ENCODE results near the gene WDPCP.
A peak's percentile ranks its signal among the peaks of the same experiment; 100 is the strongest.

The WDPCP gene

DNA sequence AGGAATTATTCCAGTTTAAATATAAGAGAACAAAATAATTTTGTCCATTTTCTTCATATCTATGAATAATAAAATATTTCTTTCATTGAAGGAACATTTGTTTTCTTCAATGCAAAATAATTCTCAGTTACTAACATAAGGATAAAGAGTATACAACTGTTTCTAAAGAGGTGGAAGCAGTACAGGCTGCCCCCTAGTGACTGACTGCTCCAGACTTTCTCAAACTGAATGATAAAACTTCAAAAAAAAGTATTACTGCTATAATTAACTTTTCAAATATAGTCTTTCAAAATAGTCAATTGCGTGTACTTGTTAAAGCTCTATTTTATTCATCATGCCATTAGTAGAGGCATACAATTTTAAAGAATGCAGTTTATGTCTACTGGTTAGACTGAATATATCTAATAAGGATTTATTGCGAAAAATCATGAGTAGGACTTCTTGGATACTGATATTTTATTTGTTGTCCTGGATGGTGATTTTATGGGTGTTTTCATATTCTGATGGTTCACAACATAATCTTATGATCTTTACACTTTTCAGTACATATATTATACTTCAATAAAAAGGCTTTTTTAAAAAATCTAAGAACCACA lies 100.1 kb downstream of the WDPCP start:
- Histone ChIP-seq H3K9me3 (ENCODE audit: control insufficient read depth, insufficient read depth, low read length) (no peaks in the 10 kb centered on the region), H3K4me2 (ENCODE audit: low read length) (no peak overlapping the region), H4K20me1 (ENCODE audit: control insufficient read depth, insufficient read depth, low read depth, low read length) (no peaks in the 10 kb centered on the region), H3K79me2 (ENCODE audit: control insufficient read depth, low read length) (no peaks in the 10 kb centered on the region), H3K27me3 (ENCODE audit: control insufficient read depth, low read length) (no peaks in the 10 kb centered on the region), H3K4me1 (ENCODE audit: control insufficient read depth, low read length) (no peaks in the 10 kb centered on the region), H3K4me3 (ENCODE audit: low read length) (no peak overlapping the region), H3K9me2 (replicated peaks; ENCODE audit: control insufficient read depth, low read length) (no peaks in the 10 kb centered on the region; the same call in 1 of the 2 replicates), H3K27ac (ENCODE audit: low read depth, low read length) (no peak overlapping the region), H3F3A (ENCODE audit: control insufficient read depth, insufficient read depth) (no peaks in the 10 kb centered on the region), H3K36me3 (ENCODE audit: control insufficient read depth, low read length) (no peaks in the 10 kb centered on the region)
- TF ChIP-seq, protein P1, sequence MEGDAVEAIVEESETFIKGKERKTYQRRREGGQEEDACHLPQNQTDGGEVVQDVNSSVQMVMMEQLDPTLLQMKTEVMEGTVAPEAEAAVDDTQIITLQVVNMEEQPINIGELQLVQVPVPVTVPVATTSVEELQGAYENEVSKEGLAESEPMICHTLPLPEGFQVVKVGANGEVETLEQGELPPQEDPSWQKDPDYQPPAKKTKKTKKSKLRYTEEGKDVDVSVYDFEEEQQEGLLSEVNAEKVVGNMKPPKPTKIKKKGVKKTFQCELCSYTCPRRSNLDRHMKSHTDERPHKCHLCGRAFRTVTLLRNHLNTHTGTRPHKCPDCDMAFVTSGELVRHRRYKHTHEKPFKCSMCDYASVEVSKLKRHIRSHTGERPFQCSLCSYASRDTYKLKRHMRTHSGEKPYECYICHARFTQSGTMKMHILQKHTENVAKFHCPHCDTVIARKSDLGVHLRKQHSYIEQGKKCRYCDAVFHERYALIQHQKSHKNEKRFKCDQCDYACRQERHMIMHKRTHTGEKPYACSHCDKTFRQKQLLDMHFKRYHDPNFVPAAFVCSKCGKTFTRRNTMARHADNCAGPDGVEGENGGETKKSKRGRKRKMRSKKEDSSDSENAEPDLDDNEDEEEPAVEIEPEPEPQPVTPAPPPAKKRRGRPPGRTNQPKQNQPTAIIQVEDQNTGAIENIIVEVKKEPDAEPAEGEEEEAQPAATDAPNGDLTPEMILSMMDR (IDR thresholded peaks at IDR 0.05; ENCODE audit: low read depth, low read length, poor library complexity, severe bottlenecking): peak; percentile 64
- no peak for TF ChIP-seq EZH2phosphoT487 (IDR thresholded peaks at IDR 0.05; ENCODE audit: borderline replicate concordance, low read length)

DNA sequence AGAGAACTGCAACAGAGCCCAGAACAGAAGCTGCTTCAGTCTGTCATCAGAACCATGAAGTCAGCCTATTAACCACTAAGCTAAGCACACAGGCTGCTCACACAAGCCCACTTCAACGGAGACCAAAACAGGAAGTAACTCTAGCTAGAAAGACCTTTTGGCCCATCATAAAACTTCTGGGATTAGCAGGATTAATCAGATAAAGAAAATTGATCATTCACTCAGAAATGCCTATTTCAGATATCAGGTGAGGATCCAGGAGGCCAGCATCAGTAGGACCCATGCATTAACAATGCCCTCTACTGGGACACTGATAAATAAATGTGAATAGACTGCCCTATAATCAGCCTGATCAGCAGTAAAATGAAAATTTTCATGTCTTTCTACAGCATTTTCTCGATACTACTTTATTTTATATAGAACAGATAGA lies 101.4 kb downstream of the WDPCP start:
- no peaks in the 10 kb centered on the region for H3K36me3 ChIP-seq (ENCODE audit: control insufficient read depth, low read length)
- no peaks in the 10 kb centered on the region for H3K27me3 ChIP-seq (ENCODE audit: control insufficient read depth, low read length)
- H3K9me2 ChIP-seq (replicated peaks; ENCODE audit: control insufficient read depth, low read length): no peaks in the 10 kb centered on the region; the same call in 1 of the 2 replicates
- H3K79me2 ChIP-seq (ENCODE audit: control insufficient read depth, low read length): no peaks in the 10 kb centered on the region
- H3K4me2 ChIP-seq (ENCODE audit: low read length): no peak overlapping the region
- no peaks in the 10 kb centered on the region for H3K4me1 ChIP-seq (ENCODE audit: control insufficient read depth, low read length)
- no peak overlapping the region for H3K27ac ChIP-seq (ENCODE audit: low read depth, low read length)
- no peak overlapping the region for H3K4me3 ChIP-seq (ENCODE audit: low read length)
- TF ChIP-seq EZH2phosphoT487 (IDR thresholded peaks at IDR 0.05; ENCODE audit: borderline replicate concordance, low read length): no peak
- TF ChIP-seq, protein P1 (IDR thresholded peaks at IDR 0.05; ENCODE audit: low read depth, low read length, poor library complexity, severe bottlenecking): no peak
- no peaks in the 10 kb centered on the region for H4K20me1 ChIP-seq (ENCODE audit: control insufficient read depth, insufficient read depth, low read depth, low read length)
- H3K9me3 ChIP-seq (ENCODE audit: control insufficient read depth, insufficient read depth, low read length): no peaks in the 10 kb centered on the region
- no peaks in the 10 kb centered on the region for H3F3A ChIP-seq (ENCODE audit: control insufficient read depth, insufficient read depth)

DNA sequence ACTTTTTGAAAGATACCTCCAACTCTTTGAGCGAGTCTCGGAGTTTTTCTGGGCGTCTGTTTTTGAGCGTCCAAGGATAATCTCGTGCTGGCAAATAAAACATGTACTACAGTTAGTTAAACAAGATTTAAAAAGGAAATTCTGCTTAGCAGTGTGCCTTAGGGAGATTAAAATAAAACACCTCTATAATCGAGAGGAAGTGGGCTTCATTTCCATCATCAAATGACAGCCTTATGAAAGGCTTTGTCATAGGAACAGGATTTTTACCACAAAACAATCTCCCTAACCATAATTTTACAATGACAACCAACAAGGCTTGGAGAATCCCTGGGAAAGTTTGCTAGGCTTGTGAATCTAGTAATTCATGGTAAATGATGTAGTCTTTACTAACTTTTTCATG lies 103.4 kb downstream of the WDPCP start:
- TF ChIP-seq, protein P1 (IDR thresholded peaks at IDR 0.05; ENCODE audit: low read depth, low read length, poor library complexity, severe bottlenecking): no peak
- TF ChIP-seq EZH2phosphoT487 (IDR thresholded peaks at IDR 0.05; ENCODE audit: borderline replicate concordance, low read length): no peak
- Histone ChIP-seq H3F3A (ENCODE audit: control insufficient read depth, insufficient read depth) (no peaks in the 10 kb centered on the region), H3K4me2 (ENCODE audit: low read length) (no peak overlapping the region), H3K4me1 (ENCODE audit: control insufficient read depth, low read length) (no peaks in the 10 kb centered on the region), H3K27me3 (ENCODE audit: control insufficient read depth, low read length) (no peaks in the 10 kb centered on the region), H3K9me3 (ENCODE audit: control insufficient read depth, insufficient read depth, low read length) (no peaks in the 10 kb centered on the region), H4K20me1 (ENCODE audit: control insufficient read depth, insufficient read depth, low read depth, low read length) (no peaks in the 10 kb centered on the region), H3K4me3 (ENCODE audit: low read length) (no peak overlapping the region), H3K27ac (ENCODE audit: low read depth, low read length) (no peak overlapping the region), H3K36me3 (ENCODE audit: control insufficient read depth, low read length) (no peaks in the 10 kb centered on the region), H3K79me2 (ENCODE audit: control insufficient read depth, low read length) (no peaks in the 10 kb centered on the region), H3K9me2 (replicated peaks; ENCODE audit: control insufficient read depth, low read length) (no peaks in the 10 kb centered on the region; the same call in 1 of the 2 replicates)
